Thymus (tissue), 11 donors: Measurements from ENCODE around the gene MAP3K7CL. TPM values are rescaled to one million over a fixed set of nuclear protein-coding genes. Genes with fewer than 3 reads are reported as not detected.
"Not testable (repeated sequence)": the region's sequence is repeated elsewhere in the genome, so short reads cannot be mapped to it uniquely, and the experiment has no call there.

ENCODE experiments used
- DNase-seq, 9 donors: peaks; one replicate each; pipeline ENCODE4 v3.0.0-alpha.2; 2013; ENCODE audit warnings: low spot score in 9 of 9, low read depth in 6 of 9, missing footprints in 1 of 9
- H3K27ac ChIP-seq, 2 donors: one replicate each; pipeline ENCODE4 v1.5.1; 2013; ENCODE audit warnings: control low read depth in 1 of 2, low read depth in 1 of 2, low read length in 1 of 2, mild to moderate bottlenecking in 1 of 2, moderate library complexity in 1 of 2
- H3K27me3 ChIP-seq, 2 donors: one replicate each; pipeline ENCODE4 v1.5.1; 2013; ENCODE audit warnings: low read length in 1 of 2; ENCODE audit not compliant: control insufficient read depth in 2 of 2, insufficient read depth in 1 of 2
- H3K36me3 ChIP-seq, 2 donors: one replicate each; pipeline ENCODE4 v1.5.1; 2013; ENCODE audit warnings: low read length in 1 of 2, mild to moderate bottlenecking in 1 of 2, moderate library complexity in 1 of 2; ENCODE audit not compliant: control insufficient read depth in 2 of 2, insufficient read depth in 2 of 2
- H3K4me1 ChIP-seq, 2 donors: one replicate each; pipeline ENCODE4 v1.5.1; 2013; ENCODE audit warnings: low read length in 2 of 2; ENCODE audit not compliant: control insufficient read depth in 2 of 2, insufficient read depth in 2 of 2
- H3K4me3 ChIP-seq, 2 donors: one replicate each; pipeline ENCODE4 v1.5.1; 2013; ENCODE audit warnings: low read length in 2 of 2, control low read depth in 1 of 2, mild to moderate bottlenecking in 1 of 2
- H3K9me3 ChIP-seq, 2 donors: one replicate each; pipeline ENCODE4 v1.5.1; 2013; ENCODE audit warnings: low read length in 1 of 2, mild to moderate bottlenecking in 1 of 2; ENCODE audit not compliant: control insufficient read depth in 2 of 2, insufficient read depth in 1 of 2
- WGBS: extraction: QIAGEN DNeasy Blood & Tissue Kit; methylation state at CpG from one replicate; pipeline ENCODE4 v1.1.7; 2013; 5-methylcytosine and 5-hydroxymethylcytosine counted together
- polyA plus RNA-seq: library from polyadenylated mRNA; stranded (reverse); fragments of 200-250 nt; gene quantifications from one replicate; pipeline ENCODE4 v1.2.3, GENCODE V29; 2013
- total RNA-seq: library from RNA; stranded (reverse); fragments of 120-200 nt; gene quantifications from one replicate; pipeline ENCODE4 v1.2.4, GENCODE V29; 2013
- donor health status: healthy.

MAP3K7CL gene
- total and polyA plus RNA-seq, 2 donors = 1.7 to 14.2 TPM

DNA sequence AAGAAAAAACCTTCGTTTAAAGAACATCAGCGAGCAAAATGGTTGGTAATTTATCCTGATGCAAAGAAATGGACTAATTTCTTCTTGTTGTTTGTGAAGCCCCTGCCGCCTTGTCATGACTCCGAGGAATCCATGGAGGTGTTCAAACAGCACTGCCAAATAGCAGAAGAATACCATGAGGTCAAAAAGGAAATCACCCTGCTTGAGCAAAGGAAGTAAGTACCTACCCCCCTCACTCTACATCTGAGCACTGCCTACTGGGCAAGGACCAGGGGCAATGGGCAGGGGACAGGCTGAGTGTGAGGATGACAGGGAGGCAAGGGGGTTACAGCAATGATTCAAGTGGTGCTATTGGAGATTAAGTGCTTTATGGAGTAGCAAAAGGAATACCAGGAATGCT, 29.4 kb downstream of the MAP3K7CL start:
- H3K36me3 ChIP-seq = no peaks in the 10 kb centered on the region
- H3K27me3 ChIP-seq = peaks cover 0 to 7% of the 10 kb centered on the region in 2 donors
- H3K27ac ChIP-seq = no peak overlapping the region
- no peak overlapping the region for H3K4me3 ChIP-seq
- DNase-seq = no peak
- no peaks in the 10 kb centered on the region for H3K4me1 ChIP-seq
- WGBS = 97% methylated on average over 4 of the region's 4 CpGs
- no peaks in the 10 kb centered on the region for H3K9me3 ChIP-seq

DNA sequence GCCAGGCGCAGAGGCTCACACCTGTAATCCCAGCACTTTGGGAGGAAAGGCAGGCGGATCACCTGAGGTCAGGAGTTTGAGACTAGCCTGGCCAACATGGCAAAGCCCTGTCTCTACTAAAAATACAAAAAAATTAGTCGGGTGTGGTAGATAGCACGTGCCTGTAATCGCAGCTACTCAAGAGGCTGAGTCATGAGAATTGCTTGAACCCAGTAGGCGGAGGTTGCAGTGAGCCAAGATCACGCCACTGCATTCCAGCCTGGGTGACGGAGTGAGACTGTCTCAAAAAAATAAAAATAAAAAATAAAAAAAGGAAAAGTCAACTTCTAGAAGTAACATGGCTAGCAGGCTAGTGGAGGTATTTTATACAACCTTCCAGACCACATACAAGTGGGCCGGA, 32.4 kb downstream of the MAP3K7CL start:
- H3K27me3 ChIP-seq, H3K9me3 ChIP-seq, H3K27ac ChIP-seq, DNase-seq, H3K4me1 ChIP-seq, H3K36me3 ChIP-seq, H3K4me3 ChIP-seq: not testable (repeated sequence)
- 94% methylated on average over 9 of the region's 9 CpGs for WGBS

DNA sequence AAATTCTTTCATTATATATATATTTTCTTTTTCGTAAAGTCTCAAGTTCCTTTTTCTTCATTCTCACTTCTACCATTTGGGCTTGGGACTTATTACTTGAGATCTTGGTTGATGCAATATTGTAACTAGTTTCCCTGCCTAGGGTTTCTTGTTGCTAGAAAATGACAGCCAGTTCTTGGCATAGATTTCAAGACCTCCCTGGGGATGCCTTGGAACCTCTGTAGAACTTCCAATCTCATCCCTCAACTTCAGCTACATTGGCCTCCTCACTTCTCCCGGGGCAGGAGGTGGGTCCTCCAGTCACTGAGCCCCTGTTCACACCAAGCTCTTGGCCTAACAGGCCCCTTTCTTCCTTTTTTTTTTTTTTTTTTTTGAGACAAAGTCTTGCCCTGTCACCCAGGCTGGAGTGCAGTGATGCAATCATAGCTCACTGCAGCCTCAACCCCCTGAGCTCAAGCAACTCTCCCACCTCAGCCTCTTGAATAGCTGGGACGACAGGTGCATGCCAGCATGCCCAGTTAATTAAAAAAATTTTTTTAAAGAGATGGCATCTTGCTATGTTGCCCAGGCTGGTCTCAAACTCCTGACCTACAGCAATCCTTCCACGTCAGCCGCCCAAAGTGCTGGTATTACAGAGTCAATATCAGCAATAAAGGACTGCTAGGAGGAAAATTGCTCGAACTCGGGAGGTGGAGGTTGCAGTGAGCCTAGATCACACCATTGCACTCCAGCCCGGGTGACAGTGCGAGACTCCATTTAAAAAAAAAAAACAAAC, 33.1 kb downstream of the MAP3K7CL start:
- Histone ChIP-seq H3K27ac (no peak overlapping the region), H3K9me3 (no peaks in the 10 kb centered on the region), H3K27me3 (no peaks in the 10 kb centered on the region), H3K4me1 (no peaks in the 10 kb centered on the region), H3K36me3 (no peaks in the 10 kb centered on the region), H3K4me3 (no peak overlapping the region)
- no peak for DNase-seq
- WGBS = 92% methylated on average over 9 of the region's 9 CpGs

DNA sequence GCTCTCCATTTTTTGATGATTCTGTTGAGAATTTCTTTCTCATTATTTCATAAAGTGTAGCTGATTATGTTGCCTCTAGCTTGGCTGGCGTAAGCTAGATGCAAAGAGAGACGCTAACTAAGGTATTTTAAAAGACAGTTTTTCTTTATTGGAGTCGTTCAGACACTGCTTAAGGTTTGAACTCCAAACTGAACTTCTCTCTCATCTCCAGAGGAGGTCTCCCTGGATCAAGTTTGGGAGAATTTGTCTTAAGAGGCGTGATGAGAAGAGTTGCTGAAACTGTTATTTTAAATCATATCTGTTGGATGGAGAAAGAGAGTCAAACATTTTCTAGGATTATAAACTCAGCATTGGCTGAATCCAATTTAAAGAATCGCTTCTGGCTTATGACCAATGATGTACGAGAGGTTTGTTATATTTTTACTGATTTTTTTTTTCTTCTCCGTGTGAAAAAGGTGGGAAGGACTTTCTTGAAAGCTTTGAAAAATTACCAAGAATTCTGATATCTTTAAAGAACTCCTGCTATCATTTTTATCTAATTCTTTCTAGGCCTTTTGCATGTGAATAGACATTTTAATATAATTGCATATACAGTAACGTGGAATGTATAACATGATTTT, 34.0 kb downstream of the MAP3K7CL start:
- peak in 1 of 9 donors; percentile 30 for DNase-seq
- Histone ChIP-seq H3K4me3 (no peak overlapping the region), H3K4me1 (no peaks in the 10 kb centered on the region), H3K27me3 (no peaks in the 10 kb centered on the region), H3K36me3 (no peaks in the 10 kb centered on the region), H3K27ac (no peak overlapping the region), H3K9me3 (no peaks in the 10 kb centered on the region)
- WGBS = 70% methylated on average over 8 of the region's 8 CpGs

- H3K9me3 ChIP-seq = no peaks in the 10 kb centered on the region
- H3K27me3 ChIP-seq = no peaks in the 10 kb centered on the region
- no peak for DNase-seq
- no peak overlapping the region for H3K4me3 ChIP-seq
- H3K36me3 ChIP-seq = no peaks in the 10 kb centered on the region
- no peak overlapping the region for H3K27ac ChIP-seq
- WGBS = 97% methylated on average over 3 of the region's 3 CpGs
- no peaks in the 10 kb centered on the region for H3K4me1 ChIP-seq
These were observed 35.9 kb downstream of the MAP3K7CL start for GRCh38 chr21:29166323-29166722.

DNA sequence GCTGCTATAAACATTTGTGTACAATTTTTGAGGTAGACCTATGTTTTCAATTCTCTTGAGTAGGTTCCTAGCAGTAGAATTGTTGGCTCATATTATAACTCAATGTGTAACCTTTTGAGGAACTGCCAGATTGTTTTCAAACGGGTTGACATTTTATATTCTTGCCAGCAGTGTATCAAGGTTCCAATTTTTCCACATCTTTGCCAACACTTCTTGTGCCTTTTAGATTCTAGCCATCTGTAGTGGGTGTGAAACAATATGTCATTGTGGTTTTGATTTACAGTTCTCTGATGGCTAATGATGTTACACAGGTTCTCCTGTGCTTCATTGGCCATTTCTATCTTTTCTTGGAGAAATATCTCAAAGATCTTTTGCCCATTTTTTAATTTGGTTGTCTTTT, 36.4 kb downstream of the MAP3K7CL start:
- WGBS = 81% methylated on average over 1 of the region's 1 CpG
- no peak overlapping the region for H3K4me3 ChIP-seq
- H3K27me3 ChIP-seq = no peaks in the 10 kb centered on the region
- no peak for DNase-seq
- H3K9me3 ChIP-seq = no peaks in the 10 kb centered on the region
- no peak overlapping the region for H3K27ac ChIP-seq
- H3K36me3 ChIP-seq = no peaks in the 10 kb centered on the region
- H3K4me1 ChIP-seq = no peaks in the 10 kb centered on the region

GRCh38 chr21:29167481-29167880, 37.0 kb downstream of the MAP3K7CL start:
- not testable (repeated sequence) for H3K4me1 ChIP-seq, DNase-seq

DNA sequence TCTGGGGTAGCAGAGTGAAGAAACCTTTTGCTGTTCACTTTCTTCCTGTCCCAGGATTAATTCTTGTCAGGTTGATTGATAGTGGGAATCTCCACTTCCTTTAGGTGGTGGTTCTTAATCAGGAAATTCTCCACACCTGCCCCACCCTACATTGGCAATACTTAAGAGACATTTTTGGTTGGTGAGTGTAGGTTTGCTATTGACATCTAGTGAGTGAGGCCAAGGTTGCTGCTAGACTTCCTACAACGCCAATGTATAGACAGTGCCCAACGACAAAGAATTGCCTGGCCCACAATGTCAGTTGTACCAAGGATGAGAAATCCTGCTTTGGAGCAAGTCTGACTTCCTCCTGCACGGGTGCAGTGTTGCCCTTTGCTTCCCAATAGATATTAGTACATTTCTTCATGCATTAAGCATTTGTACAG, 38.5 kb downstream of the MAP3K7CL start:
- H3K27me3 ChIP-seq = no peaks in the 10 kb centered on the region
- H3K36me3 ChIP-seq = no peaks in the 10 kb centered on the region
- no peak overlapping the region for H3K27ac ChIP-seq
- no peak overlapping the region for H3K4me3 ChIP-seq
- DNase-seq = no peak
- no peaks in the 10 kb centered on the region for H3K4me1 ChIP-seq
- 97% methylated on average over 3 of the region's 3 CpGs for WGBS
- H3K9me3 ChIP-seq = no peaks in the 10 kb centered on the region

More at GRCh38 chr21:29167481-29167880, 37.0 kb downstream of the MAP3K7CL start:
- 95% methylated on average over 8 of the region's 8 CpGs for WGBS
- not testable (repeated sequence) for H3K9me3 ChIP-seq, H3K4me3 ChIP-seq, H3K36me3 ChIP-seq, H3K27ac ChIP-seq, H3K27me3 ChIP-seq

- Histone ChIP-seq H3K4me1 (no peaks in the 10 kb centered on the region), H3K27ac (no peak overlapping the region), H3K27me3 (no peaks in the 10 kb centered on the region), H3K36me3 (no peaks in the 10 kb centered on the region), H3K4me3 (no peak overlapping the region), H3K9me3 (no peaks in the 10 kb centered on the region)
- WGBS = 100% methylated on average over 1 of the region's 1 CpG
- no peak for DNase-seq
These were observed 40.5 kb downstream of the MAP3K7CL start for GRCh38 chr21:29170944-29171343.
